NOMO-1 (cell line): ENCODE measurements around the gene MTA2.
"Not testable (repeated sequence)": the region's sequence is repeated elsewhere in the genome, so short reads cannot be mapped to it uniquely, and the experiment has no call there.

ENCODE experiments used
- DNase-seq, 2 experiments: peaks; one replicate each; lab custom pipeline; 2025; ENCODE audit not compliant: unreplicated experiment in 2 of 2; lab: John Stamatoyannopoulos, UW

MTA2 gene

DNA sequence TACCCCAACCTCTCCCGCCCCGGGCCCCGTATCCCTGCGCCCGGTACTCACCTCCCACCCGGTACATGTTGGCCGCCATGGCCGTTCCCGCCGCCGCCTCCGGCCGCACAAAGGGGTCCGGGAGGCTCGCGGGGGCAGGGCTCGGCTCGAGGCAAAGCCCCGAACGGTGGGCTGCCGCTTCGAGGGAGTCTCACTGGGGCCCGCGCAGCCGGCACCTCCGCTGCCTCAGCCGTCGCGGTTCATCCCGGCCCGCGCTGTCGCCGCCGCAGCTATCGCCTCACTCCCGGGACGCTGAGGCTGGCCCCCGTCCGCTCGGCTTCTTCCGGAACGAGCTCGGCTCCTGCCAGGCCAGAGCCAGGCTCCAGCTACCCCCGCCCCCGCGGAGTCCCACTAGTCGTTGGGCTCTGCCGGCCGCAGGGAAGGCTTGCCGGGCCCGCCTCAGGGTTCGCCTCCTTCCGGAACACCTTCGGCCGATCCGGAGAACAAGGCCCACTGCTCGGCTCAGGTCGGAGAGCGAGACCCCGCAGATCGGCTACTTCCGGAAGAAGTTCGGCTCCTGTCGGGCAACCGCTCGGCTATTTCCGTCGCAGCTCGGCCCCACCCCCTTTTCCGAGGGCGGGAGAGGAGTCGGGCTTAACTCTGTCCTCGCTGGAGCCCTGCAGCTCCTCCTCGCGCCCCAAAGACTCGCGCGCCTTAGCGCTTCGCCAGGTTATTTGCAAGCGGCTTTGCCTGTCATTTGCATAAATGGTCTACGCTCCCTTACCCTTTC lies at the start of gene MTA2:
Gene MTA2, minus strand, starts transcription at position 494 of the 769 bp plus-strand sequence. Its CDS starts 415 bp downstream, at position 79.
- peak; percentile 98 to 99 for DNase-seq

DNA sequence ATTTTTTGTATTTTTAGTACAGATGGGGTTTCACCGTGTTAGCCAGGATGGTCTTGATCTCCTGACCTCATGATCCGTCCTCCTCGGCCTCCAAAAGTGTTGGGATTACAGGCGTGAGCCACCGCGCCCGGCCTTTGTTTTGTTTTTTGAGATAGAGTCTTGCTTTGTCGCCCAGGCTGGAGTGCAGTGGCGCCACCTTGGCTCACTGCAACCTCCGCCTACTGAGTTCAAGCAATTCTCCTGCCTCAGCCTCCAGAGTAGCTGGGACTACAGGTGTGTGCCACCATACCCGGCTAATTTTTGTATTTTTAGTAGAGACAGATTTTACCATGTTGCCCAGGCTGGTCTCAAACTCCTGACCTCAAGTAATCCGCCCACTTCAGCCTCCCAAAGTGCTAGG lies 48.6 kb upstream of the MTA2 start:
- DNase-seq = not testable (repeated sequence)

DNA sequence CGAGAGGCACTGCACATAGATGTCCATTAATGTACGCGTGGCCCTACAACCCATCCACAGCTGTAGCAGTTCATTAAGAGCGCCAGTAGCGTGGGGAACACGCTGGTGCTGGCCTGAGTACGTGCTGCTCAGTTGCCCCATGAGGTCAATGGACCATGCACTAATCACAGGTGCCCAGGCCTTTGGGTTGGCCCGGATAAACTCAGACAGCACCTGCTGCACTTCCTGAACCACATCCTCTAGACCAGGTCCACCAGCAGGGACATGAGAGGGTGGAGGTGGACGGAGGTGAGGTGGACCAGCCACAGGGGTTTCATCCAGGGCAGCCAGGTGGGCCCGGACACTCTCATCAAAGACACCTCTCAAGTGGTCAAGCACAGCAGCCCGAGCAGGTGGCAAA lies 47.8 kb upstream of the MTA2 start:
- DNase-seq = no peak

- DNase-seq = no peak
These were observed 47.3 kb upstream of the MTA2 start for GRCh38 chr11:62648967-62649364.

GRCh38 chr11:62648185-62648966 lies 46.7 kb upstream of the MTA2 start:
- no peak for DNase-seq

- no peak for DNase-seq
These were observed 45.9 kb upstream of the MTA2 start for GRCh38 chr11:62647609-62648005.

DNA sequence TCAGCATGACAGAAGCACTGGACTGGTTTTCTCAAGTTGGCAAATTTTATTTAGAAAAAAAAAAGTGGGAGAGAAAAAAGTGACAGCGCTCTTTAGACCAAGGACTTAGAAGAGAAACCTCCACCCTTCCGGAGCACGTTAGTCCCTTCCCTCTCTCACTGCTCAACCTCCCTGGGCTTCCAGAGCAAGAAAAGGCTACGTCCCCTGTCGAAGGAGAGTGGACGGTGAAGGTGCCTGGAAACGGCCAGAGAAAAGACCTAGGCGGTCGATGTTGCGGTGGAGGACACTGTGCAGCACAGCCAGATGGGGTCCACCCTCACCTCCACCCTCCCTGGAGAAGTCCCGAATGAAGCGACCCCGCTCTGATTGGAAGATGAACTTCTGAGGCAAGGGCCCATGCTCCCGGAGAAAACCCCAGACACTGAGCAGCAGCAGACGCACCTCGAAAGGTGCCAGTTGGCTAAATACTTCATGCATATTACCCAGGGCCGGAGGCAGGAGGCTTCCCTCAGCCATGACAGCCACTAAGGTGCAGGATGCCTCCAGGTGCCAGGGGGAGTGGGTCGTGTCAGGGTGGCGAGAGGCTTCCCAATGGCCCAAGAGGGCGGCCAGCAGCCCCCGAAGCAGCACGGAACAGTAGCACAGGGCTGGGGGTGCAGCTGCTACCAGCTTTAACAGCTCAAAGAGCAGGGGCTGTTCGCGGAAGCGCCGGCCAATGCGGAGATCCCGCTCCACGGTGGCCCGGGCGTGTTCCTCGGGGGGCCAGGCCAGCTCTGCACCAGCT lies 45.4 kb upstream of the MTA2 start:
- no peak for DNase-seq

GRCh38 chr11:62645946-62646824 lies 44.5 kb upstream of the MTA2 start, which contains the start of gene GANAB:
TSS of gene GANAB (minus strand) at chr11:62646613. CDS start at chr11:62646599, 14 bp downstream.
- DNase-seq = peak; percentile 98 to 99

- DNase-seq = peak in 1 of 2 experiments; percentile 15
These were observed 43.9 kb upstream of the MTA2 start for GRCh38 chr11:62645671-62645945.

DNA sequence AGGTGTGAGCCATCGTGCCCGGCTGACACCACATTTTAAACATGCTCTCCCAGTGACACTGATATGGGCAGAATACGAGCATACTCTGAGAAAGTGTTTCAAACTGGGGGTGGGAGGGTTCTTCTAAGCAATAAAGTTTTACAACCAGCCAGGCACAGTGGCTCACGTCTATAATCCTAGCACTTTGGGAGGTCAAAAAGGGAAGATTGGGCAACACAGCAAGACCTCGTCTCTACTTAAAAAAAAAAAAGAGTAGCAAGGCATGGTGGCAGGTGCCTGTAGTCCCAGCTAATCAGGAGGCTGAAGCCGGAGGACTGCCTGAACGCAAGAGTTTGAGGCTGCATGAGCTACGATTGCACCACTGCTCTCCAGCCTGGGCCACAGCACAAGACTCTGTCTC lies 42.6 kb upstream of the MTA2 start:
- DNase-seq = no peak

- DNase-seq = no peak
These were observed 30.8 kb upstream of the MTA2 start for GRCh38 chr11:62632492-62632891.

DNA sequence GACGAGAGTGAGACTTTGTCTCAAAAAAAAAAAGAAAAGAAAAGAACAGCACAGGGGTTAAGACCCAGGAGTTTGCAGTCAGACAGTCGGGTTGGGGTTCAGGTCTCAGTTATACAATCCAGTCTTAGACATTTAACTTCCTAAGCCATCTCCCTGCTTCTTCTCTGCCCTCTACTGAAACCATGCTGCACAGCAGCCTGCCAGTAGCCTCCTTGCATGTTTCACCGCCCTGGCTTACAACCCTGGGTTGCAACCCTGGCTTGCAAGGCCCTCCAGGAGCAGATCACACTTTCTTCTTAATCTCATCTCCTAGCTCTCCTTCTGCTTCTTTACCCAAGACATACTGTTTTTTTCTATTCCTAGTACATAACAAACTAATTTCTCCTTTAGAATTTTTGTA lies 26.0 kb upstream of the MTA2 start:
- no peak for DNase-seq

DNA sequence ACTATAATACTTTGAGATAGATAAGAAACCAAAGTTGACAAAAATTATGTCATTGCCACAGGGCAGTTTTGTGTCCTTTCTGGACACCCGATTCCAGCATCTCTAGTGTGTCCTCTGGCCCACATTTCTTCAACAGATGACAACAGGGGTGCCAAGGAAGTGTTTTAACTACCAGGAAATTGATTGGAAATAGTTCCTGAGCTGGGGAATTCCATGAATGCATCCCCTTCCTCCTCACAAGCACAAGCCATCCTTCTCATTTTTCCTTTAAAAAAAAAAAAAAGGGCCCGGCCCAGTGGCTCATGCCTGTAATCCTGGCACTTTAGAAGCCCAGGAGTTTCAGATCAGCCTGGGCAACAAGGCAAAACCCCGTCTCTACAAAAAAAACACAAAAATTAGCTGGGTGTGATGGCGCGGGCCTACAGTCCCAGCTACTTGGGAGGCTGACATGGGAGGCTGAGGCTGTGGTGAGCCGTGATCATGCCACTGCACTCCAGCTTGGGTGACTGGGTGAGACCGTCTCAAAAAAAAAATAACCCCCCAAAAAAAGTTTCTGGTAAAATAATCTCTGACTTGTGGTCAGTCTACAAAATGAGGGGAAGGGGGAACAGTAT lies 20.9 kb upstream of the MTA2 start:
- no peak for DNase-seq

GRCh38 chr11:62621567-62622470 lies 20.2 kb upstream of the MTA2 start, which contains the start of gene B3GAT3:
TSS of gene B3GAT3 (minus strand) at chr11:62621986. CDS start at chr11:62621947, 39 bp downstream.
- peak; percentile 94 to 97 for DNase-seq

DNA sequence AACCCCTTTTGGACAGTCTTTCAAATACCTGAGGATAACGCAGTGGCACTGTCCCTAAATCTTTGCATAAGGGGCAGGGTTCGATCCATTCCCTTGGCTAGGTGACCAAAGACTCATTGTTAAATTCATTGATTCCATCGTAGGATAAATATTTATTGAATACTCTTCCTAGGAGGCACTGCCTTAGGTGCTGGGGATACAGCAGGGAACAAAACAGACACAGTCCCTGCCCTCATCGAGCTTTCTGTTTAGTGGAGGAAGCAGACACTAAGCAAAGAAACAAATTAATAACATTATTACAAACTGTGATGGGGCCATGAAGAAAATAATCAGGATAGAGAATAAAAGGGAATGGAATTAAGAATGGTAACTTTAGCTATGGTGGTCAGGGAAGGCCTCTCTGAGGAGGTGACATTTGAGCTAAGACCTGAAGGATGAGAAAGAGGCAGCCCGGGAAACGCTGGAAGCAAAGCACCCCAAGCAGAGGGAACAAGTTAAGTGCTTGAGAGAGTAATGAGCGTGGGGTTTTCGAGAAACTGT lies 19.4 kb upstream of the MTA2 start:
- DNase-seq = no peak

DNA sequence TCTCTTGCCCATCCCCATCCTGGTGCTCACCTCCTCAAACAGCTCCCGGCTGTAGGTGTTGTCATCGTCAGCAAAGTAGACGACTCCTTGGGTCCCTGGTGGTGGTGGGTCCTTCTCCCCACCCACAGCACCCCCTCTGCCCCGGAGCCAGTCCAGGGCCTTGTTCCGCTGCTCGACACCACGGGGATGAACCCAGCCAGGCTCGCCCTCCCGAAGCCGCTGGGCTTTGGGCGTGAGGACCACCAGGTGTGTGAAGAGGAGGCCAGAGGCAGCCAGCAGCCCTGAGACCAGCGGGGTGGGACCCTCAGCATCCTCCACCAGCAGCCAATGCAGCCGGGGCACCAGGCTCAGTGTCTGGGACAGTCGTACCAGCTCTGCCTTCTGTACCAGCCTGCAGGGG lies 15.3 kb upstream of the MTA2 start:
- not testable (repeated sequence) for DNase-seq

DNA sequence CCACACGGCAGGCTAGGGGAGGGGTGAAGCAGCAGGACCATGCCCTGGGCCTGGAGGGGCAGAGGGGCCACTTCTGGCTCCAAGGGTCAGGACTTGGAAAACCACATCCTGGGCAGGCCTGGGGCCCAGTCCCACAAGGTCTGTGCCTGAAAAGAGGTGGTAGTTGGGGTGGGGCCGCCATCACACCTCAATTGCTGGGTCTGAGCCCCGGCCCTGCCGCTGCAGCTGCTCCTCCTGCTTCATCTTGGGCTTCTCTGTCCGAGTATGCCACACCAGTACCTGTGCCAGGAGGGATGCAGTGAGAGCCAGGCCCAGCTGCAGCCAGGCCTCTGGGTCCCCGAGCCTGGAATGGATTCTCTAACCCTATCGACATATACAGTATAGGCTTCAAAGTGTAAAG lies 13.9 kb upstream of the MTA2 start:
- no peak for DNase-seq

DNA sequence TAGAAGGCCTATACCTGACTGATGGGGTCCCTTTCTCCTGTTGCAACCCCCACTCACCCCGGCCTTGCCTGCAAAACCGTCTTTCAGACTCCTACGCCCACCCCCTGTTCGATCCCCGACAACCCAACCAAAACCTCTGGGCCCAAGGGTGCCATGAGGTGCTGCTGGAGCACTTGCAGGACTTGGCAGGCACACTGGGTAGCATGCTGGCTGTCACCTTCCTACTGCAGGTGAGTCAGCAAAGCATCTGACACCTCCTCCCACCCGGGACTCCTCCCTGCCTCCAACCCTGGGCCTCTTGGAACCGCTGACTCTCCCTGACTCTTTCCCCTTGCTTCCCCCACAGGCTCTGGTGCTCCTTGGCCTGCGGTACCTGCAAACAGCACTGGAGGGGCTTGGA lies 12.6 kb upstream of the MTA2 start:
- DNase-seq = no peak
